H9 (cell line): ENCODE data around the gene HEYL. TPM values are rescaled to one million over a fixed set of nuclear protein-coding genes. Genes with fewer than 3 reads are reported as not detected.

Experiments used
- DNase-seq: peaks from one replicate; pipeline ENCODE4 v3.0.0-alpha.2; 2017
- H2AFZ ChIP-seq: one replicate; pipeline ENCODE4 v1.6.1; 2013; ENCODE audit warnings: mild to moderate bottlenecking, low read length, control low read depth, moderate library complexity
- H2AK5ac ChIP-seq: 2 replicates; pipeline ENCODE4 v1.6.1; 2013; ENCODE audit warnings: low read length, control low read depth, mixed read lengths; ENCODE audit not compliant: insufficient read length
- H2BK120ac ChIP-seq: one replicate; pipeline ENCODE4 v1.6.1; 2013; ENCODE audit warnings: low read depth, mild to moderate bottlenecking, low read length, control low read depth, inconsistent platforms; ENCODE audit not compliant: poor library complexity, severe bottlenecking
- H2BK12ac ChIP-seq: 2 replicates; pipeline ENCODE4 v1.6.1; 2013; ENCODE audit warnings: low read length, control low read depth, mixed read lengths, low read depth; ENCODE audit not compliant: insufficient read length
- H2BK15ac ChIP-seq: 2 replicates; pipeline ENCODE4 v1.6.1; 2013; ENCODE audit warnings: low read depth, low read length, control low read depth
- H2BK20ac ChIP-seq: one replicate; pipeline ENCODE4 v1.6.1; 2013; ENCODE audit warnings: low read depth, mild to moderate bottlenecking, low read length, control low read depth, inconsistent platforms; ENCODE audit not compliant: poor library complexity, severe bottlenecking
- H2BK5ac ChIP-seq: 2 replicates; pipeline ENCODE4 v1.6.1; 2013; ENCODE audit warnings: low read length, control low read depth, mixed read lengths; ENCODE audit not compliant: insufficient read length
- H3K14ac ChIP-seq: 2 replicates; pipeline ENCODE4 v1.6.1; 2013; ENCODE audit warnings: low read length, control low read depth; ENCODE audit not compliant: insufficient read depth
- H3K18ac ChIP-seq: 2 replicates; pipeline ENCODE4 v1.6.1; 2013; ENCODE audit warnings: low read depth, mild to moderate bottlenecking, mixed read lengths, low read length, control low read depth; ENCODE audit not compliant: insufficient read length
- H3K23ac ChIP-seq: 2 replicates; pipeline ENCODE4 v1.6.1; 2013; ENCODE audit warnings: low read length, control low read depth, mixed read lengths, low read depth; ENCODE audit not compliant: insufficient read length
- H3K23me2 ChIP-seq: 2 replicates; pipeline ENCODE4 v1.6.1; 2013; ENCODE audit warnings: low read depth, mild to moderate bottlenecking, mixed read lengths, low read length, control low read depth; ENCODE audit not compliant: insufficient read length, poor library complexity, severe bottlenecking
- H3K27ac ChIP-seq: 2 replicates; pipeline ENCODE4 v1.5.1; 2013; ENCODE audit warnings: low read length, control low read depth, mixed read lengths, low read depth; ENCODE audit not compliant: insufficient read length
- H3K27me3 ChIP-seq: 2 replicates; pipeline ENCODE4 v1.6.1; 2013; ENCODE audit warnings: low read length, control low read depth, inconsistent platforms; ENCODE audit not compliant: insufficient read depth
- H3K4ac ChIP-seq: 2 replicates; pipeline ENCODE4 v1.6.1; 2013; ENCODE audit warnings: low read depth, mild to moderate bottlenecking, control low read depth, inconsistent platforms, low read length, moderate library complexity
- H3K4me1 ChIP-seq: 2 replicates; pipeline ENCODE4 v1.6.1; 2013; ENCODE audit warnings: low read length, control low read depth, inconsistent platforms; ENCODE audit not compliant: insufficient read depth
- H3K4me2 ChIP-seq: 2 replicates; pipeline ENCODE4 v1.6.1; 2013; ENCODE audit warnings: low read length, control low read depth, mixed read lengths; ENCODE audit not compliant: insufficient read length, insufficient read depth
- H3K56ac ChIP-seq: 2 replicates; pipeline ENCODE4 v1.6.1; 2013; ENCODE audit warnings: low read depth, mild to moderate bottlenecking, mixed read lengths, low read length, control low read depth; ENCODE audit not compliant: insufficient read length
- H3K79me1 ChIP-seq: 2 replicates; pipeline ENCODE4 v1.6.1; 2013; ENCODE audit warnings: low read depth, mild to moderate bottlenecking, moderate library complexity, low read length, control low read depth, inconsistent platforms; ENCODE audit not compliant: insufficient read depth, poor library complexity, severe bottlenecking
- H3K79me2 ChIP-seq: 2 replicates; pipeline ENCODE4 v1.6.1; 2013; ENCODE audit warnings: low read length, control low read depth, inconsistent platforms; ENCODE audit not compliant: insufficient read depth
- H3K9ac ChIP-seq: 2 replicates; pipeline ENCODE4 v1.6.1; 2013; ENCODE audit warnings: low read length, control low read depth, mixed read lengths; ENCODE audit not compliant: insufficient read length; ENCODE audit errors: extremely low read depth
- H3K9me3 ChIP-seq: one replicate; pipeline ENCODE4 v1.6.1; 2013; ENCODE audit warnings: low read depth, low read length, inconsistent platforms; ENCODE audit not compliant: control insufficient read depth
- H3T11ph ChIP-seq: one replicate; pipeline ENCODE4 v1.6.1; 2013; ENCODE audit warnings: mild to moderate bottlenecking, low read length, control low read depth, inconsistent platforms
- H4K20me1 ChIP-seq: one replicate; pipeline ENCODE4 v1.6.1; 2013; ENCODE audit not compliant: control insufficient read depth, insufficient read length, insufficient read depth
- H4K5ac ChIP-seq: 2 replicates; pipeline ENCODE4 v1.6.1; 2013; ENCODE audit warnings: low read depth, mild to moderate bottlenecking, mixed read lengths, low read length, control low read depth; ENCODE audit not compliant: insufficient read length
- H4K8ac ChIP-seq: replicated peaks from 2 replicates; pipeline ENCODE4 v1.6.1; 2013; ENCODE audit warnings: low read length, control low read depth, mixed read lengths, low read depth; ENCODE audit not compliant: insufficient read length
- H4K91ac ChIP-seq: 2 replicates; pipeline ENCODE4 v1.6.1; 2013; ENCODE audit warnings: low read depth, mild to moderate bottlenecking, moderate library complexity, mixed read lengths, low read length, control low read depth; ENCODE audit not compliant: insufficient read length
- H3K27ac Mint-ChIP-seq, 3 experiments: 2 replicates in 2 of 3; 3 replicates in 1 of 3; pipeline ENCODE4 v1.8.0; 2020 to 2021; ENCODE audit warnings: mixed read lengths in 3 of 3, mild to moderate bottlenecking in 1 of 3, moderate library complexity in 1 of 3
- H3K27me3 Mint-ChIP-seq: 2 replicates; pipeline ENCODE4 v1.8.0; 2021; ENCODE audit warnings: low read depth, mild to moderate bottlenecking, moderate library complexity, mixed read lengths
- H3K36me3 Mint-ChIP-seq, 3 experiments: 2 replicates in 2 of 3; 3 replicates in 1 of 3; pipeline ENCODE4 v1.8.0; 2020 to 2021; ENCODE audit warnings: low read depth in 3 of 3, mixed read lengths in 3 of 3; ENCODE audit not compliant: insufficient read depth in 1 of 3
- H3K4me1 Mint-ChIP-seq, 2 experiments: 2 replicates each; pipeline ENCODE4 v1.8.0; 2020; ENCODE audit warnings: mixed read lengths in 2 of 2
- H3K4me3 Mint-ChIP-seq, 2 experiments: 2 replicates in 1 of 2; 3 replicates in 1 of 2; pipeline ENCODE4 v1.8.0; 2020 to 2021; ENCODE audit warnings: mild to moderate bottlenecking in 2 of 2, mixed read lengths in 2 of 2, moderate library complexity in 1 of 2
- H3K9me3 Mint-ChIP-seq, 2 experiments: 2 replicates in 1 of 2; 3 replicates in 1 of 2; pipeline ENCODE4 v1.8.0; 2020; ENCODE audit warnings: mild to moderate bottlenecking in 2 of 2, mixed read lengths in 2 of 2, moderate library complexity in 1 of 2
- CTCF ChIP-seq: fragments of 200-600 bp; sonication (generic); conservative IDR thresholded peaks from 3 replicates; pipeline ENCODE4 v1.8.0; 2021; ENCODE audit warnings: antibody characterized with exemption, mild to moderate bottlenecking
- WGBS: extraction: QIAGEN DNeasy Blood & Tissue Kit; methylation state at CpG from one replicate; pipeline ENCODE4 v1.1.7; 2013; ENCODE audit warnings: missing lambda C conversion rate, low lambda C conversion rate, mixed read lengths; ENCODE audit not compliant: insufficient read length; ENCODE audit errors: extremely low coverage; 5-methylcytosine and 5-hydroxymethylcytosine counted together
- total RNA-seq: library from RNA; stranded (reverse); gene quantifications from 2 replicates; pipeline ENCODE4 v1.2.1, GENCODE V29; 2021

Gene HEYL
- total RNA-seq, 1 experiment from 2014 or later = 1.9 TPM

- H2BK12ac ChIP-seq = no peak overlapping the region
- no peak overlapping the region for H2AFZ ChIP-seq
- H2BK20ac ChIP-seq = no peak overlapping the region
- Mint-ChIP-seq H3K36me3 (no peaks in the 10 kb centered on the region), H3K27me3 (peaks cover 98% of the 10 kb centered on the region), H3K4me1 (no peaks in the 10 kb centered on the region), H3K4me3 (no peak overlapping the region), H3K9me3 (no peaks in the 10 kb centered on the region; a peak in 3 of 5 replicates), H3K27ac (no peak overlapping the region)
- H4K20me1 ChIP-seq = no peaks in the 10 kb centered on the region
- H3K79me1 ChIP-seq = no peaks in the 10 kb centered on the region
- no peak overlapping the region for H3K23ac ChIP-seq
- H3K79me2 ChIP-seq = no peaks in the 10 kb centered on the region
- WGBS = no CpG with 5 or more reads among the region's 2 CpGs
- no peak overlapping the region for H2BK15ac ChIP-seq
- H3K4me2 ChIP-seq = no peak overlapping the region
- TF ChIP-seq CTCF = no peak
- H4K8ac ChIP-seq = no peak overlapping the region
- H3K14ac ChIP-seq = no peak overlapping the region
- no peak overlapping the region for H3K27ac ChIP-seq
- no peak overlapping the region for H2BK120ac ChIP-seq
- H3T11ph ChIP-seq = no peak overlapping the region
- no peak for DNase-seq
- H3K4me1 ChIP-seq = no peaks in the 10 kb centered on the region
- H2AK5ac ChIP-seq = no peak overlapping the region
- H3K23me2 ChIP-seq = no peaks in the 10 kb centered on the region
- H3K4ac ChIP-seq = no peak overlapping the region
- H3K27me3 ChIP-seq = peaks cover 76% of the 10 kb centered on the region
- no peak overlapping the region for H4K91ac ChIP-seq
- no peaks in the 10 kb centered on the region for H3K9me3 ChIP-seq
- no peak overlapping the region for H3K9ac ChIP-seq
- H4K5ac ChIP-seq = no peak overlapping the region
- H3K56ac ChIP-seq = no peak overlapping the region
- H3K18ac ChIP-seq = no peak overlapping the region
- no peak overlapping the region for H2BK5ac ChIP-seq
These were observed 40.4 kb upstream of the HEYL start for GRCh38 chr1:39679821-39680220.
